H9 (cell line): ENCODE data around the gene B3GLCT. TPM values are rescaled to one million over a fixed set of nuclear protein-coding genes. Genes with fewer than 3 reads are reported as not detected.

Experiments used
- DNase-seq: peaks from one replicate; pipeline ENCODE4 v3.0.0-alpha.2; 2017
- H2AFZ ChIP-seq: one replicate; pipeline ENCODE4 v1.6.1; 2013; ENCODE audit warnings: mild to moderate bottlenecking, low read length, control low read depth, moderate library complexity
- H2AK5ac ChIP-seq: 2 replicates; pipeline ENCODE4 v1.6.1; 2013; ENCODE audit warnings: low read length, control low read depth, mixed read lengths; ENCODE audit not compliant: insufficient read length
- H2BK120ac ChIP-seq: one replicate; pipeline ENCODE4 v1.6.1; 2013; ENCODE audit warnings: low read depth, mild to moderate bottlenecking, low read length, control low read depth, inconsistent platforms; ENCODE audit not compliant: poor library complexity, severe bottlenecking
- H2BK12ac ChIP-seq: 2 replicates; pipeline ENCODE4 v1.6.1; 2013; ENCODE audit warnings: low read length, control low read depth, mixed read lengths, low read depth; ENCODE audit not compliant: insufficient read length
- H2BK15ac ChIP-seq: 2 replicates; pipeline ENCODE4 v1.6.1; 2013; ENCODE audit warnings: low read depth, low read length, control low read depth
- H2BK20ac ChIP-seq: one replicate; pipeline ENCODE4 v1.6.1; 2013; ENCODE audit warnings: low read depth, mild to moderate bottlenecking, low read length, control low read depth, inconsistent platforms; ENCODE audit not compliant: poor library complexity, severe bottlenecking
- H2BK5ac ChIP-seq: 2 replicates; pipeline ENCODE4 v1.6.1; 2013; ENCODE audit warnings: low read length, control low read depth, mixed read lengths; ENCODE audit not compliant: insufficient read length
- H3K14ac ChIP-seq: 2 replicates; pipeline ENCODE4 v1.6.1; 2013; ENCODE audit warnings: low read length, control low read depth; ENCODE audit not compliant: insufficient read depth
- H3K18ac ChIP-seq: 2 replicates; pipeline ENCODE4 v1.6.1; 2013; ENCODE audit warnings: low read depth, mild to moderate bottlenecking, mixed read lengths, low read length, control low read depth; ENCODE audit not compliant: insufficient read length
- H3K23ac ChIP-seq: 2 replicates; pipeline ENCODE4 v1.6.1; 2013; ENCODE audit warnings: low read length, control low read depth, mixed read lengths, low read depth; ENCODE audit not compliant: insufficient read length
- H3K23me2 ChIP-seq: 2 replicates; pipeline ENCODE4 v1.6.1; 2013; ENCODE audit warnings: low read depth, mild to moderate bottlenecking, mixed read lengths, low read length, control low read depth; ENCODE audit not compliant: insufficient read length, poor library complexity, severe bottlenecking
- H3K27ac ChIP-seq: 2 replicates; pipeline ENCODE4 v1.5.1; 2013; ENCODE audit warnings: low read length, control low read depth, mixed read lengths, low read depth; ENCODE audit not compliant: insufficient read length
- H3K27me3 ChIP-seq: 2 replicates; pipeline ENCODE4 v1.6.1; 2013; ENCODE audit warnings: low read length, control low read depth, inconsistent platforms; ENCODE audit not compliant: insufficient read depth
- H3K4ac ChIP-seq: 2 replicates; pipeline ENCODE4 v1.6.1; 2013; ENCODE audit warnings: low read depth, mild to moderate bottlenecking, control low read depth, inconsistent platforms, low read length, moderate library complexity
- H3K4me1 ChIP-seq: 2 replicates; pipeline ENCODE4 v1.6.1; 2013; ENCODE audit warnings: low read length, control low read depth, inconsistent platforms; ENCODE audit not compliant: insufficient read depth
- H3K4me2 ChIP-seq: 2 replicates; pipeline ENCODE4 v1.6.1; 2013; ENCODE audit warnings: low read length, control low read depth, mixed read lengths; ENCODE audit not compliant: insufficient read length, insufficient read depth
- H3K56ac ChIP-seq: 2 replicates; pipeline ENCODE4 v1.6.1; 2013; ENCODE audit warnings: low read depth, mild to moderate bottlenecking, mixed read lengths, low read length, control low read depth; ENCODE audit not compliant: insufficient read length
- H3K79me1 ChIP-seq: 2 replicates; pipeline ENCODE4 v1.6.1; 2013; ENCODE audit warnings: low read depth, mild to moderate bottlenecking, moderate library complexity, low read length, control low read depth, inconsistent platforms; ENCODE audit not compliant: insufficient read depth, poor library complexity, severe bottlenecking
- H3K79me2 ChIP-seq: 2 replicates; pipeline ENCODE4 v1.6.1; 2013; ENCODE audit warnings: low read length, control low read depth, inconsistent platforms; ENCODE audit not compliant: insufficient read depth
- H3K9ac ChIP-seq: 2 replicates; pipeline ENCODE4 v1.6.1; 2013; ENCODE audit warnings: low read length, control low read depth, mixed read lengths; ENCODE audit not compliant: insufficient read length; ENCODE audit errors: extremely low read depth
- H3K9me3 ChIP-seq: one replicate; pipeline ENCODE4 v1.6.1; 2013; ENCODE audit warnings: low read depth, low read length, inconsistent platforms; ENCODE audit not compliant: control insufficient read depth
- H3T11ph ChIP-seq: one replicate; pipeline ENCODE4 v1.6.1; 2013; ENCODE audit warnings: mild to moderate bottlenecking, low read length, control low read depth, inconsistent platforms
- H4K20me1 ChIP-seq: one replicate; pipeline ENCODE4 v1.6.1; 2013; ENCODE audit not compliant: control insufficient read depth, insufficient read length, insufficient read depth
- H4K5ac ChIP-seq: 2 replicates; pipeline ENCODE4 v1.6.1; 2013; ENCODE audit warnings: low read depth, mild to moderate bottlenecking, mixed read lengths, low read length, control low read depth; ENCODE audit not compliant: insufficient read length
- H4K8ac ChIP-seq: replicated peaks from 2 replicates; pipeline ENCODE4 v1.6.1; 2013; ENCODE audit warnings: low read length, control low read depth, mixed read lengths, low read depth; ENCODE audit not compliant: insufficient read length
- H4K91ac ChIP-seq: 2 replicates; pipeline ENCODE4 v1.6.1; 2013; ENCODE audit warnings: low read depth, mild to moderate bottlenecking, moderate library complexity, mixed read lengths, low read length, control low read depth; ENCODE audit not compliant: insufficient read length
- H3K27ac Mint-ChIP-seq, 3 experiments: 2 replicates in 2 of 3; 3 replicates in 1 of 3; pipeline ENCODE4 v1.8.0; 2020 to 2021; ENCODE audit warnings: mixed read lengths in 3 of 3, mild to moderate bottlenecking in 1 of 3, moderate library complexity in 1 of 3
- H3K27me3 Mint-ChIP-seq: 2 replicates; pipeline ENCODE4 v1.8.0; 2021; ENCODE audit warnings: low read depth, mild to moderate bottlenecking, moderate library complexity, mixed read lengths
- H3K36me3 Mint-ChIP-seq, 3 experiments: 2 replicates in 2 of 3; 3 replicates in 1 of 3; pipeline ENCODE4 v1.8.0; 2020 to 2021; ENCODE audit warnings: low read depth in 3 of 3, mixed read lengths in 3 of 3; ENCODE audit not compliant: insufficient read depth in 1 of 3
- H3K4me1 Mint-ChIP-seq, 2 experiments: 2 replicates each; pipeline ENCODE4 v1.8.0; 2020; ENCODE audit warnings: mixed read lengths in 2 of 2
- H3K4me3 Mint-ChIP-seq, 2 experiments: 2 replicates in 1 of 2; 3 replicates in 1 of 2; pipeline ENCODE4 v1.8.0; 2020 to 2021; ENCODE audit warnings: mild to moderate bottlenecking in 2 of 2, mixed read lengths in 2 of 2, moderate library complexity in 1 of 2
- H3K9me3 Mint-ChIP-seq, 2 experiments: 2 replicates in 1 of 2; 3 replicates in 1 of 2; pipeline ENCODE4 v1.8.0; 2020; ENCODE audit warnings: mild to moderate bottlenecking in 2 of 2, mixed read lengths in 2 of 2, moderate library complexity in 1 of 2
- WGBS: extraction: QIAGEN DNeasy Blood & Tissue Kit; methylation state at CpG from one replicate; pipeline ENCODE4 v1.1.7; 2013; ENCODE audit warnings: missing lambda C conversion rate, low lambda C conversion rate, mixed read lengths; ENCODE audit not compliant: insufficient read length; ENCODE audit errors: extremely low coverage; 5-methylcytosine and 5-hydroxymethylcytosine counted together
- total RNA-seq: library from RNA; stranded (reverse); gene quantifications from 2 replicates; pipeline ENCODE4 v1.2.1, GENCODE V29; 2021
- TF ChIP-seq, protein P1 (sequence below): fragments of 200-600 bp; sonication (generic); conservative IDR thresholded peaks from 3 replicates; pipeline ENCODE4 v1.8.0; 2021; ENCODE audit warnings: antibody characterized with exemption, mild to moderate bottlenecking

The B3GLCT gene
- total RNA-seq, 1 experiment from 2014 or later = 5.4 TPM

DNA sequence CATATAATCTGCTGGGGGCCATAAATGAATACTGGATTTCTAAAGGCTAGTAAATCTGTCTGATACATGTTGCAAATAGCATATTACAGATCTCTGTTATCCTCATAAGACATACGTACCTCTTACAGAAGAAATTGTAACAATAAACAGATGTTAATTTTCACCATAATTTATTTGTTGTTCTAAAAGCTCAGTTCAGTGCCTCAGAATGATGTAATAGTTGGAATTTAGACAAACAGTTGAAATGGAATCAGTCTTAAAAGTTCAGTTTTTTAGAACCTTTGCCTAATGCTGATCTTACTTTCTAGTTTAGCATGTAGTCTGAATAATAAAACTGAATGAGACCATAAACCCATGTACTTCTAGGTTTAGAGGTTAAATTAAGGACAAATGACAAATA lies 43.1 kb downstream of the B3GLCT start:
- H2BK12ac ChIP-seq = no peak overlapping the region
- H3K9me3 Mint-ChIP-seq = no peaks in the 10 kb centered on the region
- no peak overlapping the region for H2BK20ac ChIP-seq
- no peak overlapping the region for H2AK5ac ChIP-seq
- H3T11ph ChIP-seq = no peak overlapping the region
- H3K4me3 Mint-ChIP-seq = no peak overlapping the region
- no peak overlapping the region for H3K56ac ChIP-seq
- H3K79me2 ChIP-seq = no peaks in the 10 kb centered on the region
- no peaks in the 10 kb centered on the region for H3K9me3 ChIP-seq
- H3K18ac ChIP-seq = no peak overlapping the region
- H3K27ac ChIP-seq = no peak overlapping the region
- TF ChIP-seq, protein P1, sequence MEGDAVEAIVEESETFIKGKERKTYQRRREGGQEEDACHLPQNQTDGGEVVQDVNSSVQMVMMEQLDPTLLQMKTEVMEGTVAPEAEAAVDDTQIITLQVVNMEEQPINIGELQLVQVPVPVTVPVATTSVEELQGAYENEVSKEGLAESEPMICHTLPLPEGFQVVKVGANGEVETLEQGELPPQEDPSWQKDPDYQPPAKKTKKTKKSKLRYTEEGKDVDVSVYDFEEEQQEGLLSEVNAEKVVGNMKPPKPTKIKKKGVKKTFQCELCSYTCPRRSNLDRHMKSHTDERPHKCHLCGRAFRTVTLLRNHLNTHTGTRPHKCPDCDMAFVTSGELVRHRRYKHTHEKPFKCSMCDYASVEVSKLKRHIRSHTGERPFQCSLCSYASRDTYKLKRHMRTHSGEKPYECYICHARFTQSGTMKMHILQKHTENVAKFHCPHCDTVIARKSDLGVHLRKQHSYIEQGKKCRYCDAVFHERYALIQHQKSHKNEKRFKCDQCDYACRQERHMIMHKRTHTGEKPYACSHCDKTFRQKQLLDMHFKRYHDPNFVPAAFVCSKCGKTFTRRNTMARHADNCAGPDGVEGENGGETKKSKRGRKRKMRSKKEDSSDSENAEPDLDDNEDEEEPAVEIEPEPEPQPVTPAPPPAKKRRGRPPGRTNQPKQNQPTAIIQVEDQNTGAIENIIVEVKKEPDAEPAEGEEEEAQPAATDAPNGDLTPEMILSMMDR = no peak
- no peak overlapping the region for H4K8ac ChIP-seq
- no peak overlapping the region for H2BK15ac ChIP-seq
- H3K4ac ChIP-seq = no peak overlapping the region
- H3K36me3 Mint-ChIP-seq = no peaks in the 10 kb centered on the region
- no peak overlapping the region for H4K91ac ChIP-seq
- no peak for DNase-seq
- no peaks in the 10 kb centered on the region for H4K20me1 ChIP-seq
- H3K23me2 ChIP-seq = no peaks in the 10 kb centered on the region
- no peaks in the 10 kb centered on the region for H3K27me3 ChIP-seq
- no peaks in the 10 kb centered on the region for H3K79me1 ChIP-seq
- no peak overlapping the region for H4K5ac ChIP-seq
- no CpG with 5 or more reads among the region's 1 CpG for WGBS
- H2AFZ ChIP-seq = no peak overlapping the region
- H3K4me1 Mint-ChIP-seq = no peaks in the 10 kb centered on the region
- no peak overlapping the region for H2BK5ac ChIP-seq
- no peak overlapping the region for H3K23ac ChIP-seq
- H3K27me3 Mint-ChIP-seq = no peaks in the 10 kb centered on the region; the same call in 1 of the 2 replicates
- no peak overlapping the region for H3K9ac ChIP-seq
- H3K4me1 ChIP-seq = no peaks in the 10 kb centered on the region
- H3K27ac Mint-ChIP-seq = no peak overlapping the region
- no peak overlapping the region for H3K14ac ChIP-seq
- H3K4me2 ChIP-seq = no peak overlapping the region
- H2BK120ac ChIP-seq = no peak overlapping the region
